ENCODE results near the gene LASP1.

The LASP1 gene

GRCh38 chr17:38959508-38959907 lies 89.7 kb downstream of the LASP1 start:
- H3K4me3 ChIP-seq (ENCODE audit: control insufficient read depth, low read depth, low read length): no peak overlapping the region
- no peak for DNase-seq (ENCODE audit: low read depth)
- TF ChIP-seq, protein P1, sequence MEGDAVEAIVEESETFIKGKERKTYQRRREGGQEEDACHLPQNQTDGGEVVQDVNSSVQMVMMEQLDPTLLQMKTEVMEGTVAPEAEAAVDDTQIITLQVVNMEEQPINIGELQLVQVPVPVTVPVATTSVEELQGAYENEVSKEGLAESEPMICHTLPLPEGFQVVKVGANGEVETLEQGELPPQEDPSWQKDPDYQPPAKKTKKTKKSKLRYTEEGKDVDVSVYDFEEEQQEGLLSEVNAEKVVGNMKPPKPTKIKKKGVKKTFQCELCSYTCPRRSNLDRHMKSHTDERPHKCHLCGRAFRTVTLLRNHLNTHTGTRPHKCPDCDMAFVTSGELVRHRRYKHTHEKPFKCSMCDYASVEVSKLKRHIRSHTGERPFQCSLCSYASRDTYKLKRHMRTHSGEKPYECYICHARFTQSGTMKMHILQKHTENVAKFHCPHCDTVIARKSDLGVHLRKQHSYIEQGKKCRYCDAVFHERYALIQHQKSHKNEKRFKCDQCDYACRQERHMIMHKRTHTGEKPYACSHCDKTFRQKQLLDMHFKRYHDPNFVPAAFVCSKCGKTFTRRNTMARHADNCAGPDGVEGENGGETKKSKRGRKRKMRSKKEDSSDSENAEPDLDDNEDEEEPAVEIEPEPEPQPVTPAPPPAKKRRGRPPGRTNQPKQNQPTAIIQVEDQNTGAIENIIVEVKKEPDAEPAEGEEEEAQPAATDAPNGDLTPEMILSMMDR (IDR thresholded peaks at IDR 0.05; ENCODE audit: control insufficient read depth, insufficient read depth, low read depth, low read length, missing control alignments): no peak

DNA sequence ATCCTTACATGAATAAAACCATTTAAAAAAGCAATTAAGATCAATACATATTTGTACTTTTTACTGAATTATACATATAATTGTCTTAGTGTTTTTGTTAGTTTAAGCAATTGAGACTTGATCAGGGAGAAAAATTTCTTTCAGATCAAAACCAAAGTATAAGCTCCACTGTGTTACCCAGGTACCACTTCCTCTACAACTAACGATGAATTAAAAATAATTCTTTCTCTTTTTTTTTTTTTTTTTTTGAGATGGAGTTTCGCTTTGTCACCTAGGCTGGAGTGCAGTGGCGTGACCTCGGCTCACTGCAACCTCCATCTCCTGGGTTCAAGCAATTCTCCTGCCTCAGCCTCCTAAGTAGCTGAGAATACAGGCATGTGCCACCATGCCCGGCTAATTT lies 90.5 kb downstream of the LASP1 start:
- DNase-seq (ENCODE audit: low read depth): no peak
- H3K4me3 ChIP-seq (ENCODE audit: control insufficient read depth, low read depth, low read length): no peak overlapping the region
- TF ChIP-seq, protein P1 (IDR thresholded peaks at IDR 0.05; ENCODE audit: control insufficient read depth, insufficient read depth, low read depth, low read length, missing control alignments): no peak

DNA sequence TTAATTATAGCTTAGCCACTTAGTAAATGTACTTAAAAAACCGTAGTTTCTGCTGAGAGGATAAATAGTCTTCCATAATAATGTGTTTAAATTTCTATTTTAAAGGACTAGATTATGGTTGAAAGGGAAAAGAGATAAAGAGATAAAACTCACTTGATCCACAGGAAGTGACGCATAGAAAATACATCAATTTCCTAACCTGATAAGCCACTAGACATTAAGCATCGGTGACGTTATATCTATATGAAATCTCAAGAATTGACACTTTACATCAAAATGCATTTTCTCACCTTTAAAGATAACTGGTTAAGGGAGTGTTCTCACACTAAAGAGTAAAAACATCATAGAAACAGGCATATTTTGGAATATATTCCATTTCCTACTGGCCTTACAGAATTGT lies 91.6 kb downstream of the LASP1 start:
- H3K4me3 ChIP-seq (ENCODE audit: control insufficient read depth, low read depth, low read length): no peak overlapping the region
- TF ChIP-seq, protein P1 (IDR thresholded peaks at IDR 0.05; ENCODE audit: control insufficient read depth, insufficient read depth, low read depth, low read length, missing control alignments): no peak
- DNase-seq (ENCODE audit: low read depth): no peak

GRCh38 chr17:38967290-38967738 lies 97.5 kb downstream of the LASP1 start, which contains the start of gene FBXO47:
Gene FBXO47, minus strand, starts transcription at chr17:38967403. Its CDS starts 4,378 bp downstream, at chr17:38963025.
- peak within 1 kb of the TSS; percentile 9 for H3K4me3 ChIP-seq (ENCODE audit: control insufficient read depth, low read depth, low read length)
- peak; percentile 28 for DNase-seq (ENCODE audit: low read depth)
- TF ChIP-seq, protein P1 (IDR thresholded peaks at IDR 0.05; ENCODE audit: control insufficient read depth, insufficient read depth, low read depth, low read length, missing control alignments): no peak

DNA sequence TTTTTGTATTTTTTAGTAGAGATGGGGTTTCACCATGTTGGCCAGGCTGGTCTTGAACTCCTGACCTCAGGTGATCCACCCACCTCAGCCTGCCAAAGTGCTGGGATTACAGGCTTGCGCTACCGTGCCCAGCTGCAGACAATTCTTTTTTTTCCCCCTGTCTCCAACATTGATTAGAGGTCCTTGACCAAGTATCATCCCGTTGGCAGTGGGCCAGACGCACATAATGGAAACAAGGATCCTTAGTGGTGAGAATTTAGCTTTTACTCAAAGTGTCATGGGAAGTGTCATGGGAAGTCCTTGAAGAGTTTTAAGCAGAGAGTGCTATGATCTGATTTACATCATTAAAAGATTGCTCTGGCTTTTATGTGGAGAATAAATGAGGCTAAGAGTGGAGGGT lies 99.4 kb downstream of the LASP1 start:
- TF ChIP-seq, protein P1 (IDR thresholded peaks at IDR 0.05; ENCODE audit: control insufficient read depth, insufficient read depth, low read depth, low read length, missing control alignments): no peak
- no peak for DNase-seq (ENCODE audit: low read depth)
- H3K4me3 ChIP-seq (ENCODE audit: control insufficient read depth, low read depth, low read length): no peak overlapping the region

DNA sequence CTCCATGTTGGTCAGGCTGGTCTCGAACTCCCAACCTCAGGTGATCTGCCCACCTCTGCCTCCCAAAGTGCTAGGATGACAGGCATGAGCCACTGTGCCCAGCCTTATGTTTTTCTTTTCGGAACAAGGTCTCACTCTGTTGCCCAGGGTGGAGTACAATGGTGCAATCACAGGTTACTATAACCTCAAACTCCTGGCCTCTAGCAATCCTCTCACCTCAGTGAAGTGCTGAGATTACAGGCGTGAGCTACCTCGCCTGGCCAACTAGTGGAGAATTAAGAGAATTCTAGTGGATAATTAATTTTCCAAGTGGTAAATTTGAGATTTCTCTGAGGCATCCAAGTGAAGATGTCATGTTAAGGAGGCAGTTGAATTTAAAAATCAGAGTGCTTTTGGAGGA lies 100.3 kb downstream of the LASP1 start:
- no peak overlapping the region for H3K4me3 ChIP-seq (ENCODE audit: control insufficient read depth, low read depth, low read length)
- TF ChIP-seq, protein P1 (IDR thresholded peaks at IDR 0.05; ENCODE audit: control insufficient read depth, insufficient read depth, low read depth, low read length, missing control alignments): no peak
- DNase-seq (ENCODE audit: low read depth): no peak

DNA sequence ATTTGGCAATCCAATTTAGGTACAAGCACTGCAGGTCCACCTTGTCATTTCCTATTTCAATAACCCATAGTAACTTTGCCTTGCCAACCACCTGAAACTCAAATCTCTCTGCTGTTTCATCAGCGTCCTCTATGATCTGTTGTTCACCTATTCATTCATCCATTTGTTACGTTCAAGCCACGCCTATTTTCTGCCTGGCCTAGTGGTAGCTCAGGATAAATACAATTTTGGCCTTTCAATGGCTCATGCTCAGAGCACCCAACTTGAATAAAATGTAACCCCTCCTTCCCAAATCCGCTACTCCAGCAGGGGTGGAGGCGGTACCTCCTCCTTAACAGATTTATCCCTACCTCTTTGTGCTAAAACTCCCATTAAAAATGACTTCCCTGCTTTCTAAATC lies 100.9 kb downstream of the LASP1 start:
- DNase-seq (ENCODE audit: low read depth): no peak
- TF ChIP-seq, protein P1 (IDR thresholded peaks at IDR 0.05; ENCODE audit: control insufficient read depth, insufficient read depth, low read depth, low read length, missing control alignments): no peak
- H3K4me3 ChIP-seq (ENCODE audit: control insufficient read depth, low read depth, low read length): no peak overlapping the region
